Suprapubic skin (tissue), 4 donors: ENCODE measurements around the gene TRAIP. TPM values are rescaled to one million over a fixed set of nuclear protein-coding genes. Genes with fewer than 3 reads are reported as not detected.
"Not testable (repeated sequence)": the region's sequence is repeated elsewhere in the genome, so short reads cannot be mapped to it uniquely, and the experiment has no call there.

Experiments
- DNase-seq, 2 donors: peaks; one replicate each; pipeline ENCODE4 v3.0.0-alpha.2; 2019; ENCODE audit warnings: low spot score in 2 of 2
- H3K27ac ChIP-seq: fragments of 200-600 bp; sonication (generic); one replicate; pipeline ENCODE4 v1.5.1; 2019
- H3K27me3 ChIP-seq: fragments of 200-600 bp; sonication (generic); one replicate; pipeline ENCODE4 v1.5.1; 2019
- H3K36me3 ChIP-seq: fragments of 200-600 bp; sonication (generic); one replicate; pipeline ENCODE4 v1.5.1; 2019
- H3K4me1 ChIP-seq: fragments of 200-600 bp; sonication (generic); one replicate; pipeline ENCODE4 v1.5.1; 2019
- H3K4me3 ChIP-seq: fragments of 200-600 bp; sonication (generic); one replicate; pipeline ENCODE4 v1.5.1; 2019; ENCODE audit warnings: mild to moderate bottlenecking
- H3K9me3 ChIP-seq: fragments of 200-600 bp; sonication (generic); one replicate; pipeline ENCODE4 v1.5.1; 2019
- CTCF ChIP-seq, 2 donors: fragments of 200-600 bp in 1 of 2; fragments of 450-650 bp in 1 of 2; sonication (generic) in 1 of 2; IDR thresholded peaks; one replicate each; pipeline ENCODE4 v1.5.1; 2016 to 2019; ENCODE audit warnings: antibody characterized with exemption in 2 of 2, mild to moderate bottlenecking in 1 of 2, moderate library complexity in 1 of 2
- EP300 ChIP-seq: sonication (generic); formaldehyde crosslinking; IDR thresholded peaks from one replicate; pipeline ENCODE4 v1.6.1; 2017; ENCODE audit warnings: antibody characterized with exemption
- POLR2A ChIP-seq, 2 donors: fragments of 450-650 bp; IDR thresholded peaks; one replicate each; pipeline ENCODE4 v1.6.1; 2017; ENCODE audit warnings: antibody characterized with exemption in 2 of 2, mild to moderate bottlenecking in 2 of 2, moderate library complexity in 2 of 2
- POLR2AphosphoS5 ChIP-seq, 3 donors: sonication (generic); formaldehyde crosslinking; IDR thresholded peaks; one replicate each; pipeline ENCODE4 v1.6.1; 2017; ENCODE audit warnings: antibody characterized with exemption in 3 of 3
- WGBS: methylation state at CpG from one replicate; pipeline ENCODE4 v1.1.5; 2018; 5-methylcytosine and 5-hydroxymethylcytosine counted together
- total RNA-seq, 4 donors: library from RNA; depleted of rRNA; stranded (reverse); fragments of >200 nt; gene quantifications; one replicate each; pipeline ENCODE4 v1.1.0, GENCODE V29; 2016

Gene TRAIP
- 1 to 10 TPM; 3.4 to 8.4 (median 4.7) TPM for total RNA-seq

GRCh38 chr3:49856181-49857005 lies at the start of gene TRAIP:
TRAIP (minus strand) TSS chr3:49856564; CDS start chr3:49856453, 111 bp downstream.
- DNase-seq, result peak; percentile 95 to 98
- peak within 1 kb of the TSS; percentile 52 for H3K4me3 ChIP-seq
- H3K27ac ChIP-seq, result peak within 1 kb of the TSS; percentile 55

GRCh38 chr3:49904448-49904847 lies 48.1 kb upstream of the TRAIP start:
- H3K9me3 ChIP-seq, DNase-seq, H3K36me3 ChIP-seq, H3K27me3 ChIP-seq: not testable (repeated sequence)
- WGBS, result 96% methylated on average over 12 of the region's 13 CpGs
- H3K4me3 ChIP-seq, result peak overlapping the region; percentile 52
- peak overlapping the region; percentile 4 for H3K27ac ChIP-seq
- peaks cover 69% of the 10 kb centered on the region for H3K4me1 ChIP-seq

More at GRCh38 chr3:49856181-49857005, at the start of gene TRAIP:
- no peak for TF ChIP-seq POLR2A (IDR thresholded peaks at IDR 0.05)
- TF ChIP-seq POLR2AphosphoS5 (IDR thresholded peaks at IDR 0.05), result no peak
- no peak for TF ChIP-seq EP300
- TF ChIP-seq CTCF (IDR thresholded peaks at IDR 0.05), result no peak
- no peaks in the 10 kb centered on the region for H3K9me3 ChIP-seq
- no peaks in the 10 kb centered on the region for H3K36me3 ChIP-seq
- WGBS, result 3% methylated on average over 38 of the region's 52 CpGs
- H3K27me3 ChIP-seq, result no peaks in the 10 kb centered on the region
- H3K4me1 ChIP-seq, result peaks cover 14% of the 10 kb centered on the region

DNA sequence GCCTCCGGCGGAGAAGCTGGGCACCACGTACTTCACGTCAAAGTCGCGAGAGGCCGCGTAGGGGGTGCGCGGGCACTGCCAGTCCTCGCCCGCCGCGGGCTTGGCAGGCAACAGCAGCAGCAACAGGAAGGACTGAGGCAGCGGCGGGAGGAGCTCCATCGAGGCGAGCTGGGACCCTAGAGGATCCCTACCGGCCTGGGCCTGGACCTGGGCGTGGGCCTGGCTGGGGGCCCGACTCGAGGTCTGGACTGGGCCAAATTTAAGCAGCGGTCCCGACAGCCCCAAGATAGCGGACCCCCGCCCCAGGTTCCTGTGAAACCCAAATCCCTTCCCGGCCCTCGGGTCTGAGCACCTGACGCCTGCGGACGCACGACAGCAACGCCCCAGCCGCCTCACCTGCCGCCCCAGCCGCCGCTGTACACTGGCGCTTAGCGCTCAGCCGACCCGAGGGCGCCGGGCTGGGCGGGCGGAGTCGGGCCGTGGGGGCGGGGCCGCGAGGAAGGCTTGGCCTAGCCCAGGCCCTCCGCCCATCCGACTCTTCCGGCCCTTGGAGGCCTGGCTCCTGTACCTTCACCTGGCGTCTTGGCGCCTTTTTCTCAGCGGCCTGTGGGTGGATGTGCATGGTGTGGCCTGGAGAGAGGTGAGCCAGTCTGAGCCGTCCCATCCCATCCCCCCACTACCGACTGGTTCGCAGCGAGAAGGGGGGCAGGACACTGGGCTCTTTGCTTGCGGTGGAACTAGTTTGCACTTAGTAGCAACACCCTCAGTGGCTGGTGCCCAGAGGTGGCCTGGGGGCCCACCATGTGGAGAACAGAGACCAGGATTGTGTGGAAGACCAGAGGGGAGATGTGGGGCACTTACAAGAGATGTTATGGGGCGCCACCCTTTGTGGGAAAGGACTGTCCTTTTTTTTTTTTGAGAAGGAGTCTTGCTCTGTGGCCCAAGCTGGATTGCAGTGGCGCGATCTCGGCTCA lies 47.4 kb upstream of the TRAIP start, which contains the start of gene MST1R:
MST1R (minus strand) TSS at position 423 of the 974 bp plus-strand sequence; CDS start at position 159, 264 bp downstream.
- Histone ChIP-seq H3K36me3 (peaks cover 4% of the 10 kb centered on the region), H3K27me3 (no peaks in the 10 kb centered on the region), H3K9me3 (no peaks in the 10 kb centered on the region), H3K27ac (peak within 1 kb of the TSS; percentile 82), H3K4me3 (peak within 1 kb of the TSS; percentile 52), H3K4me1 (peaks cover 69% of the 10 kb centered on the region)
- TF ChIP-seq POLR2AphosphoS5 (IDR thresholded peaks at IDR 0.05), result no peak
- no peak for TF ChIP-seq POLR2A (IDR thresholded peaks at IDR 0.05)
- no peak for TF ChIP-seq EP300
- no peak for TF ChIP-seq CTCF (IDR thresholded peaks at IDR 0.05)
- 50% methylated on average over 5 of the region's 65 CpGs for WGBS
- DNase-seq, result peak in 1 of 2 donors; percentile 81

DNA sequence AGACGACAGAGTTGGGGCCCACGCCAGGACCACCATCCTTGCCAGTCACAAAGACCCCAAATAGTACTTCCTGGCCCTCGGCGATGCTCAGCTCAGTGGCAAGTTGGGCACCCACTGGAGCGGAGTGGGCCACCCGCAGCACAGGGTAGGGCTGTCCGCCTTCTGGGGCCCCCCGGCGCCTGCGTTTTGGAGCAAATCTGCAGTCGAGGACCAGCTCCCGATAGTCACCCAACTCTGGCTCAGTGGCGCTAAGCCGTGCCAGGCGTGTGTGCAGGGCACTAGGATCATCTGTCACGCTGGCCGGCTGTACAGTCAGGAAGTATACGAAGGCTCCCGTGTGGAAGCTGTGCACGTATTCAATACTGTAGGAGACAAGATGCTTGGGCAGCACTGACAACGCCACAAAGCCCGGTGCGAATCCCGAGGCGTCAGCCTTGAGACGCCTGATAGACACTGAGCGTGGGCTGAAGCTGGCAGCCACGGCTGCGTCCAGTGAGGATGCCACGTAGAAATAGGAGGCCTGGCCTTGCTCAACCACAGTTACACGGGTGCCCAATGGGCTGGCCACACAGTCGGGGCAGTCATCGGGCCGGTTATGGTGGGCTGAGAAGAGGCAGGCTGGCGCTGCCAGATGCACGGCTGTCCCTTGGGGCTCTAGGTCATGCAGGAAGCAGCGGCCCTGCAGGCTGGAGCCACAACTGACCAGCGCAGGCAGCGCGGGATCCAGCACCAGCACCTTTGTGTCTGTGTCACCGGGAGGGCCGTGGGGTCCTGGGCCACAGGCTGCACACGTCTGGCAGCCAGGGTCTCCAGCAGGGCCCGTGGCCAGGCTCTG lies 46.4 kb upstream of the TRAIP start:
- Histone ChIP-seq H3K9me3 (no peaks in the 10 kb centered on the region), H3K4me1 (peaks cover 69% of the 10 kb centered on the region), H3K27me3 (no peaks in the 10 kb centered on the region), H3K4me3 (peak overlapping the region; percentile 52), H3K36me3 (no peaks in the 10 kb centered on the region), H3K27ac (peak overlapping the region; percentile 82)
- TF ChIP-seq POLR2AphosphoS5 (IDR thresholded peaks at IDR 0.05) (no peak), EP300 (no peak)
- 74% methylated on average over 31 of the region's 44 CpGs for WGBS
- DNase-seq, result no peak

DNA sequence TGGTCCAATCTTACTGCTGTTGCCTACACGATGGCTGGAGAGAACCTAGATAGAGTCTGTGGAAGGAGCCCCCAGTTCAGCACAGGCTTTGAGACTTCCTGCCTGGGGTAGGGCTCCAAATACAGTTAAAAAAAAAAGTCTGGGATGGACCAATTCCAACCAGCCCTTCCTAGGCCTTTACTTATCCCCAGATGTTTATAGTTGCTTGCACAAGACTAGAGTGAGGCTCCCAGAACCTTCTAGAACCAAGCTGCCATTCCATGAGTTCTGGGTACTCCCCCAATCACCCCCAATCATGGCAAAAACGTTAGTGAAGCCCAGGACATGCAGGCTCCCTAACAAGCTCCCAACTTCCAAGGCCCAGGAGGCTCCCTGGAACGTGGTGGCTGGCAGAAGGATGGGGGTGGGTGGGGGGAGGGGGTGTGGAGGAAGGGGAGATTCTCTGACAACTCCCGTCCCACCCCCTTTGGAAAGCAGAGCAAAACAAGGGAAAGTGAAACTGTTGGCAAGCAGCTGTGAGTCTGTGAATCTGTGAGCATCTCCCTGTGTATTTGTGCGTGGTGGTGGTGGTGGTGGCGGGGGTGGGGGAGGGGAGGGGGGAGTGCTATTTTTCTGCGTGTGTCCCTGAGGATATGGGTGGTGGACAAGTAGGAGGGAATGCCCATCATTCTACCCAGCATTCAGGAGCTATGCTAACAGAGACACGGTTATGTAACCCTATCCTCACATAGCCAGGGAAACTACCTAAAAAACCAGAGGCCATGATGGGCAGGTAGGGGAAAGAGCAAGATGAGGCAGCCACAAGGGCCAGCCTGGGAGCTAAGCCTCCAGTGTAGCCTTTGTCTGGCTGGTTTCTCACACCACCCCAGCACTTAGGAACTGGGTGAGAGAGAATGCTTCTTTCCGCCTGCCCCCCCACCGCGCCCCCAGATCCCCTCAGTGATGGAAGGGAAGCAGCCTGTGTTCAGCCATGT lies 45.3 kb upstream of the TRAIP start:
- no peak for TF ChIP-seq CTCF (IDR thresholded peaks at IDR 0.05)
- no peak for TF ChIP-seq POLR2AphosphoS5 (IDR thresholded peaks at IDR 0.05)
- TF ChIP-seq EP300, result no peak
- TF ChIP-seq POLR2A (IDR thresholded peaks at IDR 0.05), result no peak
- no peaks in the 10 kb centered on the region for H3K27me3 ChIP-seq
- H3K4me3 ChIP-seq, result peak overlapping the region; percentile 52
- DNase-seq, result no peak
- WGBS, result 36% methylated on average over 8 of the region's 11 CpGs
- peak overlapping the region; percentile 82 for H3K27ac ChIP-seq
- H3K36me3 ChIP-seq, result peaks cover 9% of the 10 kb centered on the region
- H3K4me1 ChIP-seq, result peaks cover 65% of the 10 kb centered on the region
- H3K9me3 ChIP-seq, result no peaks in the 10 kb centered on the region
